Lung (tissue), 12 donors: ENCODE data around the gene HES5. TPM values are rescaled to one million over a fixed set of nuclear protein-coding genes. Genes with fewer than 3 reads are reported as not detected.

Source experiments
- ATAC-seq: fragments of 200-7000 bp; cut with Tn5 transposase; one replicate; pipeline ENCODE4 v1.9.1; 2020; ENCODE audit warnings: moderate number of reproducible peaks; ENCODE audit not compliant: insufficient read depth, low FRiP score
- DNase-seq, 3 donors: peaks; one replicate each; pipeline ENCODE4 v3.0.0-alpha.2; 2013 to 2017
- H3K27ac ChIP-seq, 2 donors: one replicate each; pipeline ENCODE4 v1.5.1; 2013; ENCODE audit warnings: mild to moderate bottlenecking in 2 of 2, moderate library complexity in 2 of 2, control low read depth in 1 of 2, inconsistent platforms in 1 of 2, low read depth in 1 of 2, low read length in 1 of 2
- H3K27me3 ChIP-seq, 3 donors: one replicate each; pipeline ENCODE4 v1.5.1; 2013; ENCODE audit warnings: low read length in 2 of 3; ENCODE audit not compliant: control insufficient read depth in 3 of 3, insufficient read depth in 3 of 3
- H3K36me3 ChIP-seq, 4 donors: one replicate each; pipeline ENCODE4 v1.5.1; 2013; ENCODE audit warnings: low read length in 4 of 4, mild to moderate bottlenecking in 1 of 4, moderate library complexity in 1 of 4; ENCODE audit not compliant: control insufficient read depth in 4 of 4, insufficient read depth in 4 of 4
- H3K4me1 ChIP-seq, 5 donors: one replicate each; pipeline ENCODE4 v1.5.1; 2013; ENCODE audit warnings: low read length in 5 of 5, mild to moderate bottlenecking in 2 of 5, moderate library complexity in 1 of 5; ENCODE audit not compliant: control insufficient read depth in 5 of 5, insufficient read depth in 5 of 5
- H3K4me3 ChIP-seq: one replicate; pipeline ENCODE4 v1.5.1; 2013; ENCODE audit warnings: mild to moderate bottlenecking, control low read depth, moderate library complexity
- H3K9ac ChIP-seq, 2 donors: one replicate each; pipeline ENCODE4 v1.5.1; 2013; ENCODE audit warnings: low read length in 2 of 2, control low read depth in 1 of 2; ENCODE audit not compliant: insufficient read depth in 1 of 2
- H3K9me3 ChIP-seq, 4 donors: one replicate each; pipeline ENCODE4 v1.5.1; 2013; ENCODE audit warnings: low read length in 3 of 4, mild to moderate bottlenecking in 1 of 4, moderate library complexity in 1 of 4; ENCODE audit not compliant: control insufficient read depth in 4 of 4, insufficient read depth in 3 of 4
- CTCF ChIP-seq: IDR thresholded peaks from 2 replicates; pipeline ENCODE4 v1.5.1; 2012; ENCODE audit warnings: mild to moderate bottlenecking; ENCODE audit errors: control extremely low read depth, extremely low read depth
- WGBS, 2 donors: extraction: QIAGEN DNeasy Blood & Tissue Kit; methylation state at CpG; one replicate each; pipeline ENCODE4 v1.1.7; 2013; 5-methylcytosine and 5-hydroxymethylcytosine counted together
- polyA plus RNA-seq, 2 donors: library from polyadenylated mRNA; stranded (reverse); fragments of 200-250 nt; gene quantifications; one replicate each; pipeline ENCODE4 v1.2.1, GENCODE V29; 2013
- total RNA-seq, 2 donors: library from RNA; depleted of rRNA in 1 of 2; stranded (reverse); fragments of >200 nt in 1 of 2; gene quantifications; one replicate each; pipeline ENCODE4 v1.2.1, GENCODE V29; 2014 to 2021
- donor health status: control.
- donor health status: control.
- donor health status: Bipolar disorder and iron deficiency.
- donor health status: healthy.
- donor health status: DM: yes; HTN: yes; CAD: no.

Gene HES5
- total and polyA plus RNA-seq, 4 donors, result 0.16 to 1.00 (median 0.36) TPM

DNA sequence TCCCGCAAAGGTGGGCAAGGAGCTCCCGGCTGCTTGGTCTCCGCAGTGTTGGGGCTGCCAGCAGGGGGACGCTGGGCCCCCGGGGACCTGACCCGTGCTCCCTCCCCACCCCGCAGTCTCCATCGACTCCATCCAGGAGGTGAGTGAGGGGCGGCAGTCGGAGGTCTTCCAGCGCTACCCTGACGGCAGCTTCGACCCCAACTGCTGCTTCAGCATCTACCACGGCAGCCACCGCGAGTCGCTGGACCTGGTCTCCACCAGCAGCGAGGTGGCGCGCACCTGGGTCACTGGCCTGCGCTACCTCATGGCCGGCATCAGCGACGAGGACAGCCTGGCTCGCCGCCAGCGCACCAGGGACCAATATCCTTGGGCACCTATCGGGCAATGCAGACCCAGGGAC lies 50.4 kb downstream of the HES5 start:
- Histone ChIP-seq H3K9ac (no peak overlapping the region), H3K27ac (no peak overlapping the region), H3K4me1 (peaks cover 0 to 6% (median 0%) of the 10 kb centered on the region in 5 donors), H3K9me3 (no peaks in the 10 kb centered on the region), H3K4me3 (no peak overlapping the region), H3K27me3 (no peaks in the 10 kb centered on the region), H3K36me3 (no peaks in the 10 kb centered on the region)
- DNase-seq, result no peak
- no peak for TF ChIP-seq CTCF
- ATAC-seq, result no peak
- WGBS, 2 donors, result 87 to 92% methylated on average over 28 of the region's 28 CpGs

DNA sequence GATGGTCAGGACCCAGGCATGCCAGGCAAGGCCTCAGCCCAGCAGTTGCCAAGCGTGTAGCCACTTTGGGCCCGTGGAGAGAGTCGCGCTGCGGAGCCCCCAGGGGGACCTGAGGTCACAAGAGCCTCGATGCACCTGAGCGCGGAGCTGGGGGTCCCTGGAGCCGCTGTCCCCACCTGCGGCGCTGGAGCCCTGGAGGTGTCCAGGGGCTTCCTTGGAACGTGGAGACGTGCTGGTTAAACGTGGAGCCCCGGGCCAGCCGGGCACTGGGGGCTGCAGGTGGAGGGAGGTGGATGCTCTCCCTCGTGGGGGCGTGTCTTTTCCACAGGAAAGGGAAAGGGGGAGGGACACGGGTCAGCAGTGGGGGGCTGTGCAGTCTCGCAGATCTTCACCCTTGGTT lies 50.9 kb downstream of the HES5 start:
- ATAC-seq, result no peak
- Histone ChIP-seq H3K9ac (no peak overlapping the region), H3K9me3 (no peaks in the 10 kb centered on the region), H3K27ac (no peak overlapping the region), H3K4me1 (peaks cover 0 to 8% (median 0%) of the 10 kb centered on the region in 5 donors), H3K27me3 (no peaks in the 10 kb centered on the region), H3K36me3 (no peaks in the 10 kb centered on the region), H3K4me3 (no peak overlapping the region)
- TF ChIP-seq CTCF, result no peak
- no peak for DNase-seq
- WGBS, 2 donors, result 79 to 80% methylated on average over 20 of the region's 20 CpGs

Other genes starting within 250 kb of the HES5 start
- 10 to 100 TPM; 20.7 to 23.9 TPM for gene MORN1, start 138.7 kb downstream of the HES5 start, total RNA-seq
- gene MORN1, start 138.7 kb downstream of the HES5 start, polyA plus RNA-seq, result 1 to 10 TPM; 5.2 to 7.2 TPM
- 100 to 1,000 TPM in 1 of 2 donors, 10 to 100 TPM in 1; 79.7 to 134 TPM for gene RER1, start 138.4 kb downstream of the HES5 start, total RNA-seq
- 10 to 100 TPM; 71.7 to 96.1 TPM for gene RER1, start 138.4 kb downstream of the HES5 start, polyA plus RNA-seq
- gene PEX10, start 117.7 kb downstream of the HES5 start, total RNA-seq, result 10 to 100 TPM; 15.7 to 25.4 TPM
- gene PEX10, start 117.7 kb downstream of the HES5 start, polyA plus RNA-seq, result 10 to 100 TPM; 19.4 to 21.6 TPM
- 1 to 10 TPM; 4.0 to 7.9 TPM for gene PLCH2, start 54.0 kb downstream of the HES5 start, total RNA-seq
- gene PLCH2, start 54.0 kb downstream of the HES5 start, polyA plus RNA-seq, result 1 to 10 TPM; 2.1 to 2.7 TPM
- gene PANK4, start 3.7 kb downstream of the HES5 start, total RNA-seq, result 10 to 100 TPM; 24.5 to 36.3 TPM
- gene PANK4, start 3.7 kb downstream of the HES5 start, polyA plus RNA-seq, result 10 to 100 TPM; 17.6 to 18.9 TPM
- 100 to 1,000 TPM in 1 of 2 donors, 10 to 100 TPM in 1; 67.4 to 127 TPM for gene TNFRSF14, start 26.1 kb upstream of the HES5 start, total RNA-seq
- 100 to 1,000 TPM; 191 to 200 TPM for gene TNFRSF14, start 26.1 kb upstream of the HES5 start, polyA plus RNA-seq
- 10 to 100 TPM; 17.8 to 39.8 TPM for gene PRXL2B, start 56.5 kb upstream of the HES5 start, total RNA-seq
- gene PRXL2B, start 56.5 kb upstream of the HES5 start, polyA plus RNA-seq, result 10 to 100 TPM; 24.9 to 29.0 TPM
- gene MMEL1, start 102.8 kb upstream of the HES5 start, total RNA-seq, result 1 to 10 TPM; 4.0 to 5.9 TPM
- gene MMEL1, start 102.8 kb upstream of the HES5 start, polyA plus RNA-seq, result 1 to 10 TPM; 6.2 to 8.4 TPM